ENCODE results near the gene PAN3. TPM values are rescaled to one million over a fixed set of nuclear protein-coding genes. Genes with fewer than 3 reads are reported as not detected.

Gene PAN3
- total and polyA plus RNA-seq, 7 donors: 5.1 to 43.3 (median 39.2) TPM

DNA sequence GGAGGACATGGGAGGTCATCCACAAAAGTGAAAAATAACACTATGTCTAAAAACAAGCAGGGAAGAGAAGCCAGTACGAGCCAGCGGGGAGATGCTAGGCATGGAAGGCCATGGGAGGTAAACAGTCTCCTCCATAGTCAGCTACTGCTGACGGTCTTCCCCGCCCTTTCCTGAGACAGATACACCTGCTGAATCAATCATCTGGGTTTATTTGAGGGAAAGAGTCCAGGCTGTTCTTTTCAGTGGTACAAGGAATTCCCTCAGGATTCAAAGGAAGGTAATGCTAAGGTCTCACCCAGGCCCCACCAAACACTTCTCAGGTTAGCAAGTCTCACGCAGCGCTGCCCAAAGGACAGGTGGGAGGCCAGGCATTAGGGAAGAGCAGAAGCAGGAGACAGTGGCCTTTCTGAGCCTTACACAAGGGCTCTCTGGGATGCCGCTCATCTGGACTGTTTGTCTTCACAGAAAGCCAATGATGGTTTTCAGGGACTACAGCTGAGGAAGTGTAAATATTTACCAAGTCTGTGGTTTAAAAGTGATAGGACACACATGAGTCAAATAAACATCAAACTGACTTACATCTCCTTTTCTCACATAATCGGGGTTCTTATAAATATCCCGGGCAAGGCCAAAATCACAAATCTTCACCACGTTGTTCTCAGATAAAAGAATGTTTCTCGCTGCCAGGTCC, 182.7 kb downstream of the PAN3 start:
- intact Hi-C loops (cut with DNase I): loop anchor here (5.0 kb wide), 1 partner anchor 316 kb away; no protein-coding TSS in a partner anchor
- no peak for DNase-seq
- TF ChIP-seq CTCF (IDR thresholded peaks at IDR 0.05) (no peak), POLR2AphosphoS5 (IDR thresholded peaks at IDR 0.05) (no peak), POLR2A (IDR thresholded peaks at IDR 0.05) (no peak), EP300 (IDR thresholded peaks at IDR 0.05) (no peak)
- H3K9me3 ChIP-seq: no peaks in the 10 kb centered on the region
- 51 to 78% methylated on average over 11 of the region's 11 CpGs for WGBS, 2 donors
- H3K36me3 ChIP-seq: no peaks in the 10 kb centered on the region
- no peak overlapping the region for H3K4me3 ChIP-seq
- no peaks in the 10 kb centered on the region for H3K27me3 ChIP-seq
- H3K27ac ChIP-seq: no peak overlapping the region
- peaks cover 0 to 10% (median 4%) of the 10 kb centered on the region in 4 donors for H3K4me1 ChIP-seq

GRCh38 chr13:28321756-28322155, 183.4 kb downstream of the PAN3 start:
- intact Hi-C loops (cut with DNase I): loop anchor here (5.0 kb wide), 1 partner anchor 316 kb away; no protein-coding TSS in a partner anchor
- H3K4me1 ChIP-seq: peaks cover 0 to 10% (median 4%) of the 10 kb centered on the region in 4 donors
- no peaks in the 10 kb centered on the region for H3K27me3 ChIP-seq
- no peak overlapping the region for H3K27ac ChIP-seq
- DNase-seq: no peak
- H3K4me3 ChIP-seq: no peak overlapping the region
- H3K36me3 ChIP-seq: no peaks in the 10 kb centered on the region
- H3K9me3 ChIP-seq: no peaks in the 10 kb centered on the region
- TF ChIP-seq POLR2AphosphoS5 (IDR thresholded peaks at IDR 0.05) (no peak), CTCF (IDR thresholded peaks at IDR 0.05) (no peak), POLR2A (IDR thresholded peaks at IDR 0.05) (no peak), EP300 (IDR thresholded peaks at IDR 0.05) (no peak)
- 88 to 90% methylated on average over 2 of the region's 2 CpGs for WGBS, 2 donors

- DNase-seq: no peak
- TF ChIP-seq CTCF (IDR thresholded peaks at IDR 0.05) (no peak), POLR2A (IDR thresholded peaks at IDR 0.05) (no peak), EP300 (IDR thresholded peaks at IDR 0.05) (no peak), POLR2AphosphoS5 (IDR thresholded peaks at IDR 0.05) (no peak)
- intact Hi-C loops (cut with DNase I): loop anchor here (5.0 kb wide), 1 partner anchor 315 kb away; no protein-coding TSS in a partner anchor
- H3K27me3 ChIP-seq: no peaks in the 10 kb centered on the region
- no peak overlapping the region for H3K27ac ChIP-seq
- no peaks in the 10 kb centered on the region for H3K9me3 ChIP-seq
- WGBS, 2 donors: 75 to 79% methylated on average over 11 of the region's 11 CpGs
- H3K36me3 ChIP-seq: no peaks in the 10 kb centered on the region
- H3K4me1 ChIP-seq: peaks cover 0 to 10% (median 4%) of the 10 kb centered on the region in 4 donors
- no peak overlapping the region for H3K4me3 ChIP-seq
Observed at GRCh38 chr13:28322256-28322905, 184.0 kb downstream of the PAN3 start.

GRCh38 chr13:28324181-28324789, 185.9 kb downstream of the PAN3 start:
- intact Hi-C loops (cut with DNase I): loop anchor here (2.0 to 5.0 kb wide), 2 partner anchors 313 to 473 kb away; no protein-coding TSS in a partner anchor
- WGBS, 2 donors: 28 to 31% methylated on average over 4 of the region's 4 CpGs

More at GRCh38 chr13:28324181-28324789, 185.9 kb downstream of the PAN3 start:
- DNase-seq: no peak
- Histone ChIP-seq H3K36me3 (no peaks in the 10 kb centered on the region), H3K27ac (no peak overlapping the region), H3K27me3 (no peaks in the 10 kb centered on the region), H3K9me3 (no peaks in the 10 kb centered on the region), H3K4me3 (no peak overlapping the region), H3K4me1 (peaks cover 0 to 10% (median 4%) of the 10 kb centered on the region in 4 donors)
- peak in 3 of 4 experiments; percentile 30 to 60 (median 41) for TF ChIP-seq CTCF (IDR thresholded peaks at IDR 0.05)
- no peak for TF ChIP-seq EP300 (IDR thresholded peaks at IDR 0.05)

All from sigmoid colon (tissue), 7 donors.